Natural killer cell (primary cell): ENCODE data around the gene LUZP1. TPM values are rescaled to one million over a fixed set of nuclear protein-coding genes. Genes with fewer than 3 reads are reported as not detected.

Experiments
- ATAC-seq, 3 donors: fragments of 150-1000 bp in 2 of 3; fragments of 200-7000 bp in 1 of 3; cut with Tn5 transposase; 1 replicate in 1 of 3; 2 replicates in 2 of 3; pipeline ENCODE4 v1.10.0; 2021; ENCODE audit warnings: mild to moderate bottlenecking in 2 of 3, moderate library complexity in 2 of 3
- DNase-seq, 2 donors: peaks; one replicate each; pipeline versions ENCODE4 v3.0.0 to v3.0.0-alpha.2; 2013 to 2021; ENCODE audit warnings: mixed read lengths in 1 of 2
- H3K27ac ChIP-seq: one replicate; pipeline ENCODE4 v1.5.1; 2013; ENCODE audit warnings: mild to moderate bottlenecking, low read length
- H3K27me3 ChIP-seq: one replicate; pipeline ENCODE4 v1.6.1; 2013; ENCODE audit warnings: low read length; ENCODE audit not compliant: control insufficient read depth, insufficient read depth
- H3K36me3 ChIP-seq: one replicate; pipeline ENCODE4 v1.6.1; 2013; ENCODE audit warnings: low read length; ENCODE audit not compliant: control insufficient read depth, insufficient read depth
- H3K4me1 ChIP-seq: one replicate; pipeline ENCODE4 v1.6.1; 2013; ENCODE audit warnings: low read length; ENCODE audit not compliant: control insufficient read depth, insufficient read depth
- H3K4me3 ChIP-seq: one replicate; pipeline ENCODE4 v1.5.1; 2013; ENCODE audit warnings: low read length
- H3K9me3 ChIP-seq: one replicate; pipeline ENCODE4 v1.6.1; 2013; ENCODE audit warnings: low read length; ENCODE audit not compliant: control insufficient read depth, insufficient read depth
- H3K27ac Mint-ChIP-seq, 2 donors: one replicate each; pipeline ENCODE4 v1.8.0; 2022; ENCODE audit warnings: mild to moderate bottlenecking in 2 of 2, mixed read lengths in 2 of 2, moderate library complexity in 1 of 2
- H3K27me3 Mint-ChIP-seq, 2 donors: one replicate each; pipeline ENCODE4 v1.8.0; 2022; ENCODE audit warnings: low read depth in 2 of 2, mixed read lengths in 2 of 2
- H3K36me3 Mint-ChIP-seq: one replicate; pipeline ENCODE4 v1.8.0; 2022; ENCODE audit warnings: mixed read lengths
- H3K4me1 Mint-ChIP-seq, 2 donors: one replicate each; pipeline ENCODE4 v1.8.0; 2022; ENCODE audit warnings: mixed read lengths in 2 of 2
- H3K4me3 Mint-ChIP-seq: one replicate; pipeline ENCODE4 v1.8.0; 2022; ENCODE audit warnings: mild to moderate bottlenecking, moderate library complexity, mixed read lengths
- H3K9me3 Mint-ChIP-seq, 2 donors: one replicate each; pipeline ENCODE4 v1.8.0; 2022; ENCODE audit warnings: mixed read lengths in 2 of 2
- CTCF ChIP-seq: fragments of 200-600 bp; IDR thresholded peaks from one replicate; pipeline ENCODE4 v1.8.0; 2022; ENCODE audit warnings: antibody characterized with exemption
- WGBS: methylation state at CpG from one replicate; pipeline ENCODE4 v1.1.7; 2013; ENCODE audit warnings: missing lambda C conversion rate; ENCODE audit not compliant: insufficient coverage; 5-methylcytosine and 5-hydroxymethylcytosine counted together
- intact Hi-C: fragments of 100-400 bp; cut with micrococcal nuclease; formaldehyde crosslinking; loops from one replicate; pipeline ENCODE4 v1.14.2; 2022
- total RNA-seq, 4 donors: library from RNA; stranded (reverse); fragments of 120-200 nt in 1 of 4; gene quantifications; one replicate each; pipeline versions ENCODE4 v1.2.3 to v1.2.4, GENCODE V29; 2013 to 2022

Gene LUZP1
- total RNA-seq, 3 donors from 2014 or later (not counting 1 experiment from before 2014, with no cell fraction given), result 37.0 to 49.4 (median 39.6) TPM

DNA sequence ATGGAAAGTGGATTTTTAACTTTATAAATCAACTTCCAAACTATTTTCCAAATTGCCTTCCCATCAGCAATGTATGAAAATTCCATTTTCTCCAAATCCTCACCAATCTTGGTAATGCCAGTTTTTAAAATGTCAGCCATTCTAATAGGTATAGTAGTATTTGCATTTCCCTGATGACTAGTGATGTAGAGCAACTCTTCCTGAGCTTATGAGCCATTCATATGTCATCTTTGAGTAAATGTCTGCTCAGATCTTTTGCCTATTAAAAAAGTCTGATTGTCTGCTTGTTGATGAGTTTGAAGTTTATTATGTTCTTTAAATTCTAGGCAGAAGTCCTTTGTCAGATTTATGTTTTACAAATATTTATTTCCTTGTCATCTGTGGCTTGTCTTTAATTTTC, 94.6 kb downstream of the LUZP1 start:
- no peak for DNase-seq
- intact Hi-C loops, result no loop called here
- no peaks in the 10 kb centered on the region for H3K27me3 Mint-ChIP-seq
- H3K36me3 Mint-ChIP-seq, result peaks cover 17% of the 10 kb centered on the region
- TF ChIP-seq CTCF, result no peak
- no peak for ATAC-seq
- H3K4me3 Mint-ChIP-seq, result no peak overlapping the region
- Histone ChIP-seq H3K4me3 (no peak overlapping the region), H3K9me3 (no peaks in the 10 kb centered on the region), H3K4me1 (no peaks in the 10 kb centered on the region), H3K36me3 (peaks cover 51% of the 10 kb centered on the region), H3K27ac (no peak overlapping the region), H3K27me3 (no peaks in the 10 kb centered on the region)
- H3K4me1 Mint-ChIP-seq, result no peaks in the 10 kb centered on the region
- H3K9me3 Mint-ChIP-seq, result no peaks in the 10 kb centered on the region
- no peak overlapping the region for H3K27ac Mint-ChIP-seq

DNA sequence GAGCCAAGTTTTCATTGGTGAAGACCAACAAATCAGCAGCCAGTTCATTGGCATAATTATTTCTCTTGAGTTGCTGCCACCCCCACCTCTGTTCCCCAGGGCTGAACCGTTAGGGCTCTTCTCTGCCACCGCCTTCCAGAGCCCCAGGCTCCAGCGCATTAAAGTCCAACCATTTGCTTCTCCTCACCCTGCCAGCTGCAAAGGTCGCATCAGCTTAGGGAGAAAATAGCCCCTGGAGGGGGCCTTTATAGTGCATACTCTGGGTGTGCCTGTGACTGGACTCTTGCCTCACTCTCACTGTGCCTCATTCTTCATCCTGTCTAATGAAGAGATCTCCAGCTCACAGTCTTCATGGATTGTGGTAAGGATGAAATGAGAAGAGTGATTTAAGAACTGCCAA, 99.0 kb downstream of the LUZP1 start:
- H3K9me3 ChIP-seq, result no peaks in the 10 kb centered on the region
- no peak for DNase-seq
- H3K4me1 Mint-ChIP-seq, result no peaks in the 10 kb centered on the region
- H3K27me3 ChIP-seq, result no peaks in the 10 kb centered on the region
- H3K27ac Mint-ChIP-seq, result no peak overlapping the region
- H3K36me3 ChIP-seq, result peaks cover 48% of the 10 kb centered on the region
- no peak overlapping the region for H3K4me3 ChIP-seq
- no peaks in the 10 kb centered on the region for H3K27me3 Mint-ChIP-seq
- H3K4me3 Mint-ChIP-seq, result no peak overlapping the region
- no peak for ATAC-seq
- 95% methylated on average over 4 of the region's 4 CpGs for WGBS
- TF ChIP-seq CTCF, result no peak
- H3K27ac ChIP-seq, result no peak overlapping the region
- no peaks in the 10 kb centered on the region for H3K4me1 ChIP-seq
- H3K9me3 Mint-ChIP-seq, result no peaks in the 10 kb centered on the region
- H3K36me3 Mint-ChIP-seq, result no peaks in the 10 kb centered on the region
- intact Hi-C loops, result no loop called here

GRCh38 chr1:23069149-23069548, 99.5 kb downstream of the LUZP1 start:
- Histone ChIP-seq H3K27me3 (no peaks in the 10 kb centered on the region), H3K36me3 (peaks cover 51% of the 10 kb centered on the region), H3K4me3 (no peak overlapping the region), H3K4me1 (no peaks in the 10 kb centered on the region), H3K9me3 (no peaks in the 10 kb centered on the region), H3K27ac (no peak overlapping the region)
- ATAC-seq (no peak), DNase-seq (no peak)
- no peak for TF ChIP-seq CTCF
- H3K36me3 Mint-ChIP-seq, result no peaks in the 10 kb centered on the region
- H3K4me1 Mint-ChIP-seq, result no peaks in the 10 kb centered on the region
- H3K27me3 Mint-ChIP-seq, result no peaks in the 10 kb centered on the region
- intact Hi-C loops, result no loop called here
- WGBS, result 90% methylated on average over 2 of the region's 2 CpGs
- H3K4me3 Mint-ChIP-seq, result no peak overlapping the region
- no peak overlapping the region for H3K27ac Mint-ChIP-seq
- H3K9me3 Mint-ChIP-seq, result no peaks in the 10 kb centered on the region

GRCh38 chr1:23066075-23066474, 102.6 kb downstream of the LUZP1 start:
- TF ChIP-seq CTCF, result no peak
- peaks cover 48% of the 10 kb centered on the region for H3K36me3 ChIP-seq
- H3K4me3 ChIP-seq, result no peak overlapping the region
- no peaks in the 10 kb centered on the region for H3K9me3 Mint-ChIP-seq
- H3K27me3 Mint-ChIP-seq, result no peaks in the 10 kb centered on the region
- no peak overlapping the region for H3K27ac ChIP-seq
- H3K4me3 Mint-ChIP-seq, result no peak overlapping the region
- H3K27me3 ChIP-seq, result no peaks in the 10 kb centered on the region
- no peaks in the 10 kb centered on the region for H3K9me3 ChIP-seq
- no peak for DNase-seq
- H3K4me1 Mint-ChIP-seq, result peaks cover 0 to under 1% of the 10 kb centered on the region in 2 donors
- H3K4me1 ChIP-seq, result no peaks in the 10 kb centered on the region
- ATAC-seq, result no peak
- peak overlapping the region in 1 of 2 donors; percentile 13 for H3K27ac Mint-ChIP-seq
- intact Hi-C loops, result no loop called here
- H3K36me3 Mint-ChIP-seq, result no peaks in the 10 kb centered on the region
- WGBS, result 96% methylated on average over 2 of the region's 2 CpGs
